Hepatocyte (in vitro differentiated cells): ENCODE results near the gene C1orf50. TPM values are rescaled to one million over a fixed set of nuclear protein-coding genes. Genes with fewer than 3 reads are reported as not detected.

Experiments used
- DNase-seq: peaks from one replicate; pipeline ENCODE4 v3.0.0-alpha.2; 2016; ENCODE audit warnings: low spot score
- H2AFZ ChIP-seq: fragments of 200-600 bp; sonication (generic); 2 replicates; pipeline ENCODE4 v1.6.0; 2016; ENCODE audit warnings: antibody characterized with exemption, mild to moderate bottlenecking
- H3K27ac ChIP-seq: fragments of 200-600 bp; sonication (generic); 2 replicates; pipeline ENCODE4 v1.5.1; 2016; ENCODE audit warnings: mild to moderate bottlenecking
- H3K27me3 ChIP-seq: fragments of 200-600 bp; sonication (generic); 2 replicates; pipeline ENCODE4 v1.6.1; 2016
- H3K36me3 ChIP-seq: fragments of 200-600 bp; sonication (generic); replicated peaks from 2 replicates; pipeline ENCODE4 v1.5.1; 2016; ENCODE audit warnings: low read depth; ENCODE audit not compliant: insufficient read depth
- H3K4me1 ChIP-seq: fragments of 200-600 bp; sonication (generic); 2 replicates; pipeline ENCODE4 v1.5.1; 2016; ENCODE audit warnings: mild to moderate bottlenecking, moderate library complexity; ENCODE audit not compliant: insufficient read depth
- H3K4me2 ChIP-seq: fragments of 200-600 bp; sonication (generic); 2 replicates; pipeline ENCODE4 v1.6.0; 2016
- H3K4me3 ChIP-seq: fragments of 200-600 bp; sonication (generic); 2 replicates; pipeline ENCODE4 v1.5.1; 2016; ENCODE audit warnings: mild to moderate bottlenecking
- H3K79me2 ChIP-seq: fragments of 200-600 bp; sonication (generic); 2 replicates; pipeline ENCODE4 v1.6.0; 2017; ENCODE audit warnings: mild to moderate bottlenecking
- H3K9me2 ChIP-seq: fragments of 200-600 bp; sonication (generic); replicated peaks from 2 replicates; pipeline ENCODE4 v1.6.0; 2017; ENCODE audit warnings: mild to moderate bottlenecking; ENCODE audit not compliant: insufficient read depth
- H3K9me3 ChIP-seq: fragments of 200-600 bp; sonication (generic); 2 replicates; pipeline ENCODE4 v1.5.1; 2016; ENCODE audit warnings: low read depth, mild to moderate bottlenecking
- H4K20me1 ChIP-seq: fragments of 200-600 bp; sonication (generic); 2 replicates; pipeline ENCODE4 v1.6.0; 2016; ENCODE audit warnings: mild to moderate bottlenecking; ENCODE audit not compliant: insufficient read depth, poor library complexity, severe bottlenecking
- EZH2 ChIP-seq: fragments of 200-600 bp; sonication (generic); IDR thresholded peaks from 2 replicates; pipeline ENCODE4 v1.6.1; 2016; ENCODE audit warnings: antibody characterized with exemption, mild to moderate bottlenecking, borderline replicate concordance
- EZH2phosphoT487 ChIP-seq: fragments of 200-600 bp; sonication (generic); IDR thresholded peaks from one replicate; pipeline ENCODE4 v1.6.1; 2018; ENCODE audit warnings: antibody characterized with exemption, mild to moderate bottlenecking, low read depth, moderate library complexity; ENCODE audit not compliant: unreplicated experiment, severe bottlenecking
- WGBS: methylation state at CpG from one replicate; pipeline ENCODE4 v1.1.6; 2016; ENCODE audit warnings: low lambda C conversion rate; ENCODE audit errors: missing lambda C conversion rate; 5-methylcytosine and 5-hydroxymethylcytosine counted together
- polyA plus RNA-seq: library from polyadenylated mRNA; unstranded; fragments of >200 nt; fragmentation: Nextera tagmentation; extraction: Ambion mirVana; gene quantifications from 2 replicates; pipeline ENCODE4 v1.2.1, GENCODE V29; 2016
- total RNA-seq: library from RNA; depleted of rRNA; stranded (reverse); fragments of >200 nt; gene quantifications from 2 replicates; pipeline ENCODE4 v1.2.3, GENCODE V29; 2014
- TF ChIP-seq, protein P1 (sequence below): fragments of 200-600 bp; sonication (generic); IDR thresholded peaks from 2 replicates; pipeline ENCODE4 v1.5.1; 2016; ENCODE audit warnings: antibody characterized with exemption, mild to moderate bottlenecking; ENCODE audit not compliant: poor library complexity

Gene C1orf50
- total and polyA plus RNA-seq, 2 experiments from 2014 or later: 5.7 to 15.2 TPM

DNA sequence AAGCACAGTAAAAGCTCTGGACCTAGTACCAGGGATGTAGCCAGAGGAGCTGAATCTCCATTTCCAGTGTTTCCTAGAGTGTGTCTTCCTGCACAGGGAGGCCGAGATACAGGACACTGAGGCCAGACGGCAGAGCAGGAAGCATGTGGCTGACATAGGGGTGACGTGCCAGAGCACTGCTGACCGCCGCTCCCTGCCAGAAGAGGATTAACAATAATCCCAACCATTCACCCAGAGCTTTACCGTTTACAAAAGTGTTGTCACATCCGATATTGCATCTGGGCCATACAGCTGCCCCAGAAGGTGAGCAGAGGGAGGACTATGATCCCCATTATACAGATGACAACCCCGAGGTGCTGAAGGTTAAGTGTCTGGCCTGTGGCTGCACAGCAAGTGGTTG lies 21.2 kb upstream of the C1orf50 start:
- TF ChIP-seq, protein P1, sequence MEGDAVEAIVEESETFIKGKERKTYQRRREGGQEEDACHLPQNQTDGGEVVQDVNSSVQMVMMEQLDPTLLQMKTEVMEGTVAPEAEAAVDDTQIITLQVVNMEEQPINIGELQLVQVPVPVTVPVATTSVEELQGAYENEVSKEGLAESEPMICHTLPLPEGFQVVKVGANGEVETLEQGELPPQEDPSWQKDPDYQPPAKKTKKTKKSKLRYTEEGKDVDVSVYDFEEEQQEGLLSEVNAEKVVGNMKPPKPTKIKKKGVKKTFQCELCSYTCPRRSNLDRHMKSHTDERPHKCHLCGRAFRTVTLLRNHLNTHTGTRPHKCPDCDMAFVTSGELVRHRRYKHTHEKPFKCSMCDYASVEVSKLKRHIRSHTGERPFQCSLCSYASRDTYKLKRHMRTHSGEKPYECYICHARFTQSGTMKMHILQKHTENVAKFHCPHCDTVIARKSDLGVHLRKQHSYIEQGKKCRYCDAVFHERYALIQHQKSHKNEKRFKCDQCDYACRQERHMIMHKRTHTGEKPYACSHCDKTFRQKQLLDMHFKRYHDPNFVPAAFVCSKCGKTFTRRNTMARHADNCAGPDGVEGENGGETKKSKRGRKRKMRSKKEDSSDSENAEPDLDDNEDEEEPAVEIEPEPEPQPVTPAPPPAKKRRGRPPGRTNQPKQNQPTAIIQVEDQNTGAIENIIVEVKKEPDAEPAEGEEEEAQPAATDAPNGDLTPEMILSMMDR: no peak
- TF ChIP-seq EZH2phosphoT487 (no peak), EZH2 (no peak)
- H3K27ac ChIP-seq: no peak overlapping the region
- 67% methylated on average over 8 of the region's 8 CpGs for WGBS

DNA sequence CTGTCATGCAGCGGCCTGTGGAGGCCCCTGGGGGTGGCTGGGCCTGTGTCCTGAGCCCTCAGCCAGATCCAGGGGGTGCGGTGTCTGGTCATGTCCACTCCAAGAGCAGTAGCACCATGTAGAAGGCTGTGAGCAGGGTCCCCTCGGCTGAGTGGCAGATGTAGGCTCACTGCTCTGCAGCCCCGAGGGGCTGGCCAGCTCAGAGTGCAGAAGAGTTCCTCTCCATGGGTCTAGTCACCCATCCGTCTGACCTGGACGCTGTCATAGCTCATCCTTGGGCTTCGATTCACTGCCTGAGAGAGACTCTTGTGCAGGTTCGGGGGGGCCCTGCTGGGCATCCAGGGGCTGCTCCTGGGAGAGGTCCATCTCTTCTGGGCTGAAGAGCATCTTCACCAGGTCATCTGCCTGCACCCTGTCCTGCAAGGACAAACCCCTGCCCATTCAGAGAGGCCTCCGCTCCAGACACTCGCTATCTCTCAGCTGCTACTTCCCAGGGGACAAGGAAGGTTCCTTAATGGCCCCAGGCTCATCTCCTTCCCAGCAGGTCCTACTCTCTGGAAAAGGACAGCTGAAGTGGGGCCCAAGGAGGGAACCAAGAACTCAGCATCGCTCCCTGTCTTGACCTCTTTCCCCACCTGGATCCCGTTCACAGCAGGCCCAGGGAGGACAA lies 20.5 kb upstream of the C1orf50 start:
- no peaks in the 10 kb centered on the region for H3K9me3 ChIP-seq
- H2AFZ ChIP-seq: no peak overlapping the region
- H3K9me2 ChIP-seq: no peaks in the 10 kb centered on the region
- TF ChIP-seq EZH2 (no peak), EZH2phosphoT487 (no peak)
- TF ChIP-seq, protein P1: no peak
- H3K36me3 ChIP-seq: no peaks in the 10 kb centered on the region
- H4K20me1 ChIP-seq: no peaks in the 10 kb centered on the region
- H3K4me1 ChIP-seq: peaks cover 5% of the 10 kb centered on the region
- no peak overlapping the region for H3K27ac ChIP-seq
- no peak for DNase-seq
- H3K4me2 ChIP-seq: no peak overlapping the region
- no peaks in the 10 kb centered on the region for H3K79me2 ChIP-seq
- no peaks in the 10 kb centered on the region for H3K27me3 ChIP-seq
- no peak overlapping the region for H3K4me3 ChIP-seq
- WGBS: 98% methylated on average over 12 of the region's 12 CpGs

More for the DNA sequence above, 21.2 kb upstream of the C1orf50 start:
- H3K27me3 ChIP-seq: no peaks in the 10 kb centered on the region
- peaks cover 6% of the 10 kb centered on the region for H3K4me1 ChIP-seq
- H3K4me2 ChIP-seq: no peak overlapping the region
- no peaks in the 10 kb centered on the region for H3K9me3 ChIP-seq
- DNase-seq: no peak
- no peaks in the 10 kb centered on the region for H3K9me2 ChIP-seq
- no peaks in the 10 kb centered on the region for H3K36me3 ChIP-seq
- no peak overlapping the region for H2AFZ ChIP-seq
- H3K79me2 ChIP-seq: no peaks in the 10 kb centered on the region
- no peaks in the 10 kb centered on the region for H4K20me1 ChIP-seq
- no peak overlapping the region for H3K4me3 ChIP-seq

DNA sequence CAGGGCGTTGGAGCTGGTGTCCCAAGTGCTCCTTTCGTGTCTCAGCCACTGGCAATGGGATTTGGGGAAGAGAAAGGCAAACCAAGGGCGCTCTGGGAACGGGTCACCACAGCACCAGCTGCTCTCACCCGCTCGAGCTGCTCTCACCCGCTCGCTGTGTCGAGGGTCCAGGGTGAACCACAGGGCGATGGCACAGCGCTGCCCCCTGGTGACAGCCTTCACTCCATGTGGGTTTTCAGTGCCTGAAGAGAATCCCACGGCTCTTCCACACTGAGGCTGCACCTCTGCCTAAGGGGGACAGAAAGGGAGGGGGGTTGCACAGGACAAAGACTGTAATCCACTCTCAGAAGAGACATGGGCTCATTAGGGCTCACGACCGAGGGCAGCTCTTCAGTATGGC lies 19.9 kb upstream of the C1orf50 start:
- Histone ChIP-seq H3K4me3 (no peak overlapping the region), H3K9me3 (no peaks in the 10 kb centered on the region), H4K20me1 (no peaks in the 10 kb centered on the region), H3K9me2 (no peaks in the 10 kb centered on the region), H3K79me2 (no peaks in the 10 kb centered on the region), H3K4me2 (no peak overlapping the region), H3K36me3 (no peaks in the 10 kb centered on the region), H3K4me1 (peaks cover 5% of the 10 kb centered on the region), H3K27ac (no peak overlapping the region), H2AFZ (no peak overlapping the region), H3K27me3 (no peaks in the 10 kb centered on the region)
- 73% methylated on average over 14 of the region's 14 CpGs for WGBS
- peak; percentile 62 for DNase-seq
- no peak for TF ChIP-seq EZH2
- TF ChIP-seq, protein P1: peak; percentile 57
